Motor neuron (in vitro differentiated cells): ENCODE results near the gene CALN1. TPM values are rescaled to one million over a fixed set of nuclear protein-coding genes. Genes with fewer than 3 reads are reported as not detected.

Source experiments
- ATAC-seq, 8 experiments: fragments of 200-7000 bp; cut with Tn5 transposase; replicated peaks in 6 of 8; 2 replicates each; pipeline ENCODE4 v1.8.0; 2021; ENCODE audit warnings: mild to moderate bottlenecking in 8 of 8, moderate library complexity in 8 of 8
- H3K27ac ChIP-seq, 2 donors: fragments of 250-450 bp; sonication (Bioruptor Pico); 2 replicates each; pipeline ENCODE4 v1.9.0; 2021; ENCODE audit warnings: antibody characterized with exemption in 2 of 2, mild to moderate bottlenecking in 2 of 2, moderate library complexity in 1 of 2
- H3K4me1 ChIP-seq, 2 donors: fragments of 250-450 bp; sonication (Bioruptor Pico); replicated peaks in 1 of 2; 2 replicates each; pipeline ENCODE4 v1.6.1; 2021; ENCODE audit warnings: antibody characterized with exemption in 2 of 2, mild to moderate bottlenecking in 2 of 2, moderate library complexity in 1 of 2
- H3K4me3 ChIP-seq, 5 donors: fragments of 250-450 bp; sonication (Bioruptor Pico); 2 replicates each; pipeline ENCODE4 v1.9.0; 2021; ENCODE audit warnings: antibody characterized with exemption in 5 of 5, mild to moderate bottlenecking in 5 of 5, moderate library complexity in 4 of 5
- WGBS, 10 experiments: fragments of 450-650 bp; shearing (Covaris generic); methylation state at CpG; one replicate each; pipeline ENCODE4 v1.0.0; 2022; 5-methylcytosine and 5-hydroxymethylcytosine counted together
- in situ Hi-C, 9 experiments: fragments of 400-800 bp; cut with MboI; loops; one replicate each; pipeline ENCODE4 v1.15.0; 2021; ENCODE audit warnings: low sequenced_read_pairs in 9 of 9, low pct_unique_long_range_greater_than_20kb in 2 of 9; ENCODE audit not compliant: unreplicated experiment in 9 of 9
- total RNA-seq, 8 experiments: library from RNA; unstranded; fragments of 300-600 nt; gene quantifications; 2 replicates each; pipeline versions ENCODE4 v1.2.3 to v1.2.4, GENCODE V29; 2022

The CALN1 gene
- total RNA-seq, 8 experiments from 2014 or later, result 0.05 to 2.4 (median 0.72) TPM

DNA sequence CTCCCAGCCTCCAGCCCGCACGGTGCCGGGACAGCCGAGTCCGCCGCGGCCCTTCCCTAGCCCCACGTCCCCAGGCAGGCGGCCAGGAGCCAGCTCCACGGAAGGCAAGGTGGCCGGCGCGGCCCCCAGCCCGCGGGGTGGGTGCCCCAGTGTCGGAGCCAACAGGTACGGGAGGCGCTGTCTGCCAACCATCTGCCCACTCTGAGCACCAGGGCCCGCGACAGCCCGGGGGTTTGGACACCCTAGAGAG lies 75.8 kb downstream of the CALN1 start:
- peaks cover 0 to 3% of the 10 kb centered on the region in 2 donors for H3K4me1 ChIP-seq
- peak overlapping the region; percentile 38 to 54 (median 49) for H3K4me3 ChIP-seq
- peak in 2 of 8 experiments; percentile 40 to 45 for ATAC-seq
- in situ Hi-C loops, result no loop called here
- no peak overlapping the region for H3K27ac ChIP-seq
- WGBS, 10 experiments, result 0% methylated on average over 3 to 7 of the region's 21 CpGs; no CpG with 5 or more reads in 8 of the 10 experiments

DNA sequence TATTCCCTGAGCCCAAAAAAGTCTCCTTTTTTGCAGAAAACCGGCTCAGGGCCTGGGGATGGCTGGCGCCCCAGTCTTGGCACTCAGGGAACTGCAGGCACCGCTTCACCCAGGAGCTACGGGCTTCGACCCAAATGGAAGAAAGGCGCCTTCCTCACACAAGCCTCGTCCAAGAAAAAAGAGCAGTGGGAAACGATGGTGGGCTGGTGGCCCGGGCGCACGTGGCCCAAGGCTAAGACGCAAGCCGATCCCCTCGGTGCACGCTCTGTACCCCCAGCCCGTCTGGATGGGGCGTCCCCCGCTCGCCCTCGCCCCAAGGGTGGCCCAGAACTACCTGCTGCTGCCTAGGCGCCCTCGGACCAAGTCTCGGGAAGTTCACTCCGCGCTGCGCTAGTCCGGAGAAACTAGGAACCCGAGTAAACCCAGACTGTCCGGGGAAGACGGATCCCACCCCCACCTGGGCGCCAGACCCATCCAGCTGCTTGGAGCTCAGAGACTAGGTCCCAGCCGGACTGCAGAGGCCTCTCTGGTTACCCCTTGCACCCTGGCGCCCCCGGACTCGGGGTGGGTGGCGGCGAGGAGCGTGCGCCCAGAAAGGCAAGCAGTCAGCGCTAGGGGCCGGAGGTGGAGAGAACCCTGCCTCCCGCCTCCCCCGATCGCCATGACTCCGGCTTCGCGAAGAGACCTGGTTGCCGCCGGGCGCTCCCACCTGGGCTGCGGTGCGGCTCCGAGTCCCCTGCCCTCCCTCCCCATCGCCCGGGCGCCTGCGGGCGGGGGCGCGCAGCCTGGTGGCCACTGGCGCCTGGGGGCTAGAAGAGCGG lies 76.4 kb downstream of the CALN1 start:
- ATAC-seq, result peak in 5 of 8 experiments; percentile 5 to 58 (median 51)
- in situ Hi-C loops, result no loop called here
- Histone ChIP-seq H3K27ac (no peak overlapping the region), H3K4me3 (peak overlapping the region; percentile 38 to 54 (median 49)), H3K4me1 (peaks cover 0 to 3% of the 10 kb centered on the region in 2 donors)
- 0 to 9% (median 2%) methylated on average over 2 to 5 of the region's 62 CpGs; no CpG with 5 or more reads in 6 of the 10 experiments for WGBS, 10 experiments

DNA sequence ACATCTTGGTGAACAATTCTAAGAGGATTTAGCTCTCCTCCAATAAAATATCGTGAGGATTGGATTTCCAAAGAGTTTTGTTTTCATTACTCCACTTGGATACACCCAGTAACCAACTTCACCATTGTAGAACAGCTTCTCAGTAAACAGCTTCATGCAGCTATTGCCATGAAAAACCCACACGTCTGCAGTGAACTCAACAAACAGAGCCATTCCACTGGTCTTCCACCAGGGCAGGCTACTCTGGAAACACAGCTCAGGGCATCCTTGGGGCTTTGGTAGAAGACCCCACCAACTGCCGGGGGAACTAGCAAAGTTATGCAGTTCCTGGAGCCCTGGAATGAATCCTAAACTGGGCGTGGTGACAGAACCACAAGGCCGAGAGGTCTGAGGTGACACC lies 77.4 kb downstream of the CALN1 start:
- no peak for ATAC-seq
- no peak overlapping the region for H3K4me3 ChIP-seq
- WGBS, 10 experiments, result 0 to 87% (median 86%) methylated on average over 1 to 3 of the region's 5 CpGs; no CpG with 5 or more reads in 7 of the 10 experiments

DNA sequence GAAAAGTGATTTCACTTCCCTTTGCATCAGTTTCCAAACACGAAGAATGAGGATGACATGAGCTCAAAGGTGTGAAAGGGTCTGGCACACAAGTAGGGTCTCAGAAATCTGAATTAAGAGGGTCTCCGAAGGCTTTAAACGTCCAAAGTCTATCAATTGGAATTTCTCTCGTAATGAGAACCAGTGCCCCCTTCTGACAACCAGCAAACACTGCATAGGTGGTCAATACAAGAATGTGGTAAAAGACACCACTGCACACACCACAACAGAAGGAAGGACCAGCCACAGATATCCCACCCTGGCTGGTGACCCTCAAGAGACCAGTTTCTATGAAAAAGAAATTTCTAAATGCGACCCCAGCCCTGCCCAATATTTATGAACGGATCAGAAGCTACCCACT lies 78.1 kb downstream of the CALN1 start:
- 0 to 63% (median 26%) methylated on average over 1 to 6 of the region's 6 CpGs for WGBS, 10 experiments
- no peak overlapping the region for H3K27ac ChIP-seq
- H3K4me1 ChIP-seq, result peaks cover 0 to 3% of the 10 kb centered on the region in 2 donors
- H3K4me3 ChIP-seq, result no peak overlapping the region
- ATAC-seq, result no peak
- in situ Hi-C loops, result no loop called here

More for the DNA sequence above, 77.4 kb downstream of the CALN1 start:
- peaks cover 0 to 3% of the 10 kb centered on the region in 2 donors for H3K4me1 ChIP-seq
- in situ Hi-C loops, result no loop called here
- no peak overlapping the region for H3K27ac ChIP-seq

DNA sequence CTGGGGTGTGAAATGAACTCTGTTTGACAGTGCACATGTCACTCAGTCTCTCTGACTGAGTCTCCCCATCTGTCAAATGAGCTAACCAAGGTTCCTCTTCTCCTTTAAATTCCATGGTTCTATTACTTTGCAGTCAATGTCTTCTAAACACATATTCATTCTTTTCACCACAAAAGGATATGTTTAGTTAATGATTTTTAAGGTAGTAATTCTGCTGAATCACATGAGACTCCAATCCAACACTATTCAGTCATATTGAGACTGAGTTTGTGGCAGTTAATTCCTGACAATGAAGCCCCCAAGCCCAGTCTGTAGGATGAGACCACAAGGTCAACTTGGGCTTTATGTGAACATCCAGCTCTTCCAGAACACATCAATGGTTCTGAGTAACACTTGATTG lies 85.3 kb downstream of the CALN1 start:
- H3K4me3 ChIP-seq, result no peak overlapping the region
- no peak for ATAC-seq
- H3K27ac ChIP-seq, result no peak overlapping the region
- no peaks in the 10 kb centered on the region for H3K4me1 ChIP-seq
- in situ Hi-C loops, result no loop called here

DNA sequence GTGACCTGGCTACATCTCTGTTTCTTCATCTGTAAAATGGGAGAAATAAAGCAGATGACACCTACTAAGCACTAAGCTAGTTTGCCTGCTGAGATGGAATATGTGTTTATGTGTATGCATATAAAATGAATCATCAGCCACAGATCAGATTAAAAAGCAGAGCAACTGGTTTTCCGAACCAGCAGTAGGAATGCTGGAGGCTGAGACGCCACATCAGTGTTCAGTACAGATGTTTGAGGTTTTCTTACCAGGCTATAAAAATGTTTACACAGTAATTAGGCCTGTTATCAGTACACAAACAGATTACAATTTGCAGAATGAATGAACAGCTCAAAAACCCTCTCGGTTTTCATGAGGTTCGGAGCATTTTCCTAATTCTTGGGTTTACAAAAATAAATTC lies 85.8 kb downstream of the CALN1 start:
- no peak for ATAC-seq
- Histone ChIP-seq H3K4me1 (no peaks in the 10 kb centered on the region), H3K27ac (no peak overlapping the region), H3K4me3 (no peak overlapping the region)
- in situ Hi-C loops, result no loop called here
- WGBS, 10 experiments, result 7 to 90% (median 83%) methylated on average over 1 to 4 of the region's 4 CpGs; no CpG with 5 or more reads in 1 of the 10 experiments

DNA sequence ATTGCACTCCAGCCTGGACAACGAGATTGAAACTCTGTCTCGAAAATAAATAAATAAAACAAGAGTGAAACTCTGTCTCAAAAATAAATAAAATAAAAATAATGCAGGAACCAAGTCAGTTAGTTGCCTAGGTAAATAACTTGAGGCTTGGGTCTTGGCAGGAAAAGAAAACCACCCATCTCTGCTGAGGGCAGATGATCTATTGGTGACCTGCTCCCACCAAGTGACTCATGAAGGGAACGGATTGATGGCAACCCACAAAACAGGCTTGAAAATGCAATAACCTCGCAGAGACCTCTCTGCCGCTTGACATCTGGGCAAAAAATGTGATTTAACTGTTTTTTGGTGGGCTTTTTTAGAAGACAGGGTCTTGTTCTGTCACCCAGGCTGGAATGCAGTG lies 86.6 kb downstream of the CALN1 start:
- H3K4me3 ChIP-seq, result no peak overlapping the region
- H3K4me1 ChIP-seq, result no peaks in the 10 kb centered on the region
- H3K27ac ChIP-seq, result no peak overlapping the region
- WGBS, 10 experiments, result 0 to 96% (median 87%) methylated on average over 2 to 5 of the region's 5 CpGs; no CpG with 5 or more reads in 1 of the 10 experiments
- in situ Hi-C loops, result no loop called here
- ATAC-seq, result no peak

DNA sequence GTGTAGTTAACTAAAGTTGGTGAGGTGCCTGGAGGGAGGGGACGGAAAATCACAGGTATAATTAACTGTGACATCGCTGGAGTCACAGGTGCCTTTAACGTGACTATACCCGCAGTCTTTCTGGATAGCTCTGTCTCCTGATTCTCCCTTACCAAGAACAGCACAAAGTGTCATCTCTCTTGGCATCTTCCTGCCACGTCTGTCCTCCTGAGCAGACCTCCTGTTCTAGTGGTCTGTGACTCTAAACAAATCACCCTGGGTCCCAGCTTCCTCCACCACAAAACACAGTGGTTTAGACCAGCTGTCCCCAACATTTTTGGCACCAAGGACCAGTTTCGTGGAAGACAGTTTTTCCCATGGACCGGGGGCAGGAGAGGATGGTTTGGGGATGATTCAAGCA lies 90.5 kb downstream of the CALN1 start:
- Histone ChIP-seq H3K4me1 (no peaks in the 10 kb centered on the region), H3K4me3 (no peak overlapping the region), H3K27ac (no peak overlapping the region)
- ATAC-seq, result no peak
- 40 to 100% (median 81%) methylated on average over 1 to 5 of the region's 7 CpGs; no CpG with 5 or more reads in 5 of the 10 experiments for WGBS, 10 experiments
- in situ Hi-C loops, result no loop called here

DNA sequence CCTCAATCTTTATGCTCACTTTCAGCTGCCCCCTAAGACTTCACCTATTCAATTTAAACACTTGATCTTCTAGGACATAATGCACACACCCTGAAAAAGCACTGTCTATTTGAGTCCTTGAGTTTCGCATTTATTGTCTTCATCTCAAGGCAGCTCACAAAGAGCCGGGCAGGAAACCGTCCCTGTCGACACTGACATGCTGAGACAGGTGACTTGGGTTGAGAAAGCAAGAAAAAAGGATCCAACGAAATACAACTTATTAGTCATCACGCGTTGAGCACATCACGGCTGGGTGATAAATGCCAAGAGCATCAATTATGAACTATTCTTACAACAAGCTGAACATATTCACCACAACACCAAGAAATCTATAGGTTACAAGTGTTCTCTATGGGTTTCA lies 91.1 kb downstream of the CALN1 start:
- H3K4me3 ChIP-seq, result no peak overlapping the region
- 30 to 100% (median 82%) methylated on average over 1 to 8 of the region's 8 CpGs for WGBS, 10 experiments
- no peaks in the 10 kb centered on the region for H3K4me1 ChIP-seq
- in situ Hi-C loops, result no loop called here
- ATAC-seq, result no peak
- no peak overlapping the region for H3K27ac ChIP-seq

DNA sequence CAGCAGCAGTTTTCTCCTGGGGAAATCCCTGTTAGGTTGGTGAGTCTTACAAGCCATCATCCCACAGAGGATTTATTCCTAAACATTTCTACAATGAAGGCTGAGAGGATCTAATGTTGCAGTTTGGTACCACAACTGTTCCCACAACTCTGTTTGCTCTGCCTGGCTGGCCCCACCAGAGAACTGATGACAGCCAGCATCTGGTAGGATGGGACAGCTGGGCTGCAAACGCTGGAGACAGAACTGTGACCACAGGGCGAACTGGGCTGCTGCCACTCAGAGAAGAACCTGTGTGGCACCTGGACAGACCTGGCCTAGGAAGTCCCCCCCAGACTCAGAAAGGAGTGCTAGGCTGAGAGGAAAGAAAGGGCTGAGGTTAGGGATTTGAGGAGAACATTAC lies 94.8 kb downstream of the CALN1 start:
- in situ Hi-C loops, result no loop called here
- no peaks in the 10 kb centered on the region for H3K4me1 ChIP-seq
- no peak overlapping the region for H3K4me3 ChIP-seq
- ATAC-seq, result no peak
- H3K27ac ChIP-seq, result no peak overlapping the region
- 0 to 60% (median 0%) methylated on average over 1 to 2 of the region's 2 CpGs; no CpG with 5 or more reads in 7 of the 10 experiments for WGBS, 10 experiments

DNA sequence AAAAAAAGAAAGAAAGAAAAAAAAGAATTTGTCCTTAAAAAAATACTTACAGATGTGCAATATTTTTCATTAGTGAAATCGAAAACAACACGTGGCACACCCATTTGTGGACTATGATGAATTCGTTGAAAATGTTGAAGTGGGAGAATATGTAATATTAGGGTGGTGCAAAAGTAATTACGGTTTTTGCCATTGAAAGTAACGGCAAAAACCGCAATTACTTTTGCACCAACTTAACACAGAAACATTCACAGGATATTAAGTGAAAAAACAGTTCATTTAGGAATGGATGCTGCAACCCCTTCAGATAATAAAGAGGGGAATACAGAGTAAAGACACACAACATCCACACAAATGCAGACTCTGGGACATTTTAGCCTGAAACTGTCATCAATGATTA lies 96.0 kb downstream of the CALN1 start:
- 5 to 100% (median 79%) methylated on average over 2 to 6 of the region's 6 CpGs for WGBS, 10 experiments
- no peaks in the 10 kb centered on the region for H3K4me1 ChIP-seq
- H3K4me3 ChIP-seq, result no peak overlapping the region
- ATAC-seq, result no peak
- in situ Hi-C loops, result no loop called here
- H3K27ac ChIP-seq, result no peak overlapping the region

DNA sequence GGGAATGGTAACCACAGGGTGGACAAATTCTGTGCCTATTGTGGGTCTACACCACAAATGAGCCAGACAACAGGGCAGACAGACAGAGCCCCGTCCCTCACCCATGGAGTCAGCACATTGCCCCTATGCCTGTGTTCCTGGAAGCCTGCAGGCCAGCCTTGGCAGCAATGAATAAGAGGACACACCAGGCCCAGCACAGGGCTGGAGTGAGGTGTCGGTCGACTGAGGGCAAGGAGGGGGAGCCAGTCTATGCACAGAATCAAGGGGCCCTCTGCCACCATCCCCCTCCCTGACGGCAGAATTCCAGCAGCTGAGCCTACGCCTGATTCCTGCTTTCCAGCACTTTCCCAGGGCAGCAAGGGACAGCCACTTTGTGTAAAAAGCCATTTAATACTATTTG lies 98.2 kb downstream of the CALN1 start:
- in situ Hi-C loops, result no loop called here

DNA sequence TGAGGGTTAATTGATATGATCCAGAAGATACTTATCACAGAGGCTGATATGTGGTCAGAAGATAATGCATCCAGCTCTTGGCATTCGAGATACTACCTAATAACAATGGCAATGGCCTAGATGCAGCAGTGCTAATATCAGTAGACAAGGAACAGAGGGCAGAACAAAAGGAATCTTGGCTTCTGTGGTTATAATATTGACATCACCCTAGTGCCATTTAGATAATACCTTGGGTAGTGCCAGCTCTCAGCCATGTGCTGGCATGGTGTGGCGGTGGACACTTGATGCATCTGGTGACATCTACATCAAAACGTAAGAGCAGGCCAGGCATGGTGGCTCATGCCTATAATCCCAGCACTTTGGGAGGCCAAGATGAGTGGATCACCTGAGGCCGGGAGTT lies 101.8 kb downstream of the CALN1 start:
- Histone ChIP-seq H3K27ac (no peak overlapping the region), H3K4me1 (no peaks in the 10 kb centered on the region), H3K4me3 (no peak overlapping the region)
- WGBS, 10 experiments, result 36 to 100% (median 73%) methylated on average over 1 to 4 of the region's 4 CpGs; no CpG with 5 or more reads in 4 of the 10 experiments
- no peak for ATAC-seq
- in situ Hi-C loops, result no loop called here

More for the DNA sequence above, 98.2 kb downstream of the CALN1 start:
- Histone ChIP-seq H3K4me1 (no peaks in the 10 kb centered on the region), H3K27ac (no peak overlapping the region), H3K4me3 (no peak overlapping the region)
- peak in 1 of 8 experiments; percentile 17 for ATAC-seq
- WGBS, 10 experiments, result 47 to 93% (median 71%) methylated on average over 1 to 3 of the region's 5 CpGs; no CpG with 5 or more reads in 7 of the 10 experiments

DNA sequence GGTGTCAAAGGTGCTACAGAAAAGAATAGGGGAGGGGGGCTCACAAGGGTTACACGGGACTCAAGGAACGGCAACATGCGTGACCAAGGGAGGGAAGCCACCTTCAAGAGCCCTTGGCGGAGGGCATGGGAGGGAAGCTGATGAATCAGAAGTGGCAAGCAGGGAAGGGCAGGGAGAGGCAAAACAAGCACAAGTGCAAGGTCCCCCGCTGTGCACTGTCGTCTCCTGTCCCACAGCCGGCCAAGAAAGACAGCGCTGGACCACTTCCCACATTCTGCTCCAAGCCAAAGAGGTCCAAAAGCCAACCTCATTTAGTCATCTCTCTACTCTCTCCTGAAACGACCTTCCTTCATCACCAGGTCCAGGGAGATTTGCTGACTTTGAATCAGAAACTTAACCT lies 102.7 kb downstream of the CALN1 start:
- no peaks in the 10 kb centered on the region for H3K4me1 ChIP-seq
- no peak overlapping the region for H3K27ac ChIP-seq
- no peak overlapping the region for H3K4me3 ChIP-seq
- ATAC-seq, result no peak
- WGBS, 10 experiments, result 17 to 100% (median 80%) methylated on average over 1 to 8 of the region's 9 CpGs; no CpG with 5 or more reads in 2 of the 10 experiments
- in situ Hi-C loops, result no loop called here
